Neuronal stem cell (in vitro differentiated cells): Measurements from ENCODE around the gene UBE2F.

Source experiments
- DNase-seq: peaks from one replicate; pipeline ENCODE4 v3.0.0-alpha.2; 2013; ENCODE audit warnings: low spot score
- H2AFZ ChIP-seq: one replicate; pipeline ENCODE4 v1.6.1; 2013; ENCODE audit warnings: mild to moderate bottlenecking, low read length, inconsistent platforms
- H2AK5ac ChIP-seq: 2 replicates; pipeline ENCODE4 v1.6.1; 2013; ENCODE audit warnings: low read depth, mild to moderate bottlenecking, inconsistent platforms, low read length, moderate library complexity, mixed read lengths
- H2BK120ac ChIP-seq: 2 replicates; pipeline ENCODE4 v1.6.1; 2013; ENCODE audit warnings: low read depth, mild to moderate bottlenecking, inconsistent platforms, low read length, moderate library complexity, mixed read lengths
- H2BK12ac ChIP-seq: one replicate; pipeline ENCODE4 v1.6.1; 2013; ENCODE audit warnings: low read length, inconsistent platforms
- H2BK15ac ChIP-seq: 2 replicates; pipeline ENCODE4 v1.6.1; 2013; ENCODE audit warnings: mild to moderate bottlenecking, low read length, inconsistent platforms, mixed read lengths
- H2BK5ac ChIP-seq: one replicate; pipeline ENCODE4 v1.6.1; 2013; ENCODE audit warnings: inconsistent platforms, mild to moderate bottlenecking, low read length, moderate library complexity
- H3K14ac ChIP-seq: one replicate; pipeline ENCODE4 v1.6.1; 2013; ENCODE audit warnings: low read length, inconsistent platforms
- H3K18ac ChIP-seq: 2 replicates; pipeline ENCODE4 v1.6.1; 2013; ENCODE audit warnings: low read length, inconsistent platforms
- H3K23ac ChIP-seq: 2 replicates; pipeline ENCODE4 v1.6.1; 2013; ENCODE audit warnings: low read depth, mild to moderate bottlenecking, mixed read lengths, low read length, inconsistent platforms; ENCODE audit not compliant: poor library complexity
- H3K27ac ChIP-seq: replicated peaks from 3 replicates; pipeline ENCODE4 v1.5.1; 2013; ENCODE audit warnings: low read length, inconsistent platforms
- H3K27me3 ChIP-seq, 3 experiments: 2 replicates each; pipeline ENCODE4 v1.6.1; 2013; ENCODE audit warnings: low read length in 3 of 3, mild to moderate bottlenecking in 2 of 3, inconsistent platforms in 1 of 3, low read depth in 1 of 3, mixed read lengths in 1 of 3, moderate library complexity in 1 of 3; ENCODE audit not compliant: control insufficient read depth in 3 of 3, insufficient read depth in 3 of 3
- H3K36me3 ChIP-seq, 2 donors: replicated peaks in 1 of 2; 2 replicates each; pipeline ENCODE4 v1.6.1; 2013; ENCODE audit warnings: low read length in 2 of 2; ENCODE audit not compliant: control insufficient read depth in 2 of 2, insufficient read depth in 2 of 2
- H3K4ac ChIP-seq: 2 replicates; pipeline ENCODE4 v1.6.1; 2013; ENCODE audit warnings: inconsistent platforms, mild to moderate bottlenecking, low read length, moderate library complexity
- H3K4me1 ChIP-seq, 2 donors: 1 replicate in 1 of 2; 2 replicates in 1 of 2; pipeline ENCODE4 v1.6.1; 2013; ENCODE audit warnings: low read length in 2 of 2, low read depth in 1 of 2; ENCODE audit not compliant: control insufficient read depth in 2 of 2, insufficient read depth in 1 of 2
- H3K4me2 ChIP-seq: one replicate; pipeline ENCODE4 v1.6.1; 2013; ENCODE audit warnings: mild to moderate bottlenecking, low read length, inconsistent platforms; ENCODE audit not compliant: insufficient read depth, poor library complexity, severe bottlenecking
- H3K4me3 ChIP-seq, 2 donors: 2 replicates each; pipeline ENCODE4 v1.5.1; 2013; ENCODE audit warnings: low read length in 2 of 2, mild to moderate bottlenecking in 2 of 2, inconsistent platforms in 1 of 2, moderate library complexity in 1 of 2
- H3K79me1 ChIP-seq: one replicate; pipeline ENCODE4 v1.6.1; 2013; ENCODE audit warnings: low read depth, mild to moderate bottlenecking, inconsistent platforms, low read length, moderate library complexity
- H3K9ac ChIP-seq: one replicate; pipeline ENCODE4 v1.6.1; 2013; ENCODE audit warnings: mild to moderate bottlenecking, low read depth, low read length, inconsistent platforms; ENCODE audit not compliant: poor library complexity
- H3K9me3 ChIP-seq, 2 donors: replicated peaks in 1 of 2; 2 replicates each; pipeline versions ENCODE3 to v1.6.1; 2013; ENCODE audit warnings: low read length in 2 of 2, mild to moderate bottlenecking in 2 of 2, inconsistent platforms in 1 of 2, low read depth in 1 of 2, mixed read lengths in 1 of 2, moderate library complexity in 1 of 2; ENCODE audit not compliant: control insufficient read depth in 2 of 2, insufficient read depth in 1 of 2
- H4K8ac ChIP-seq: one replicate; pipeline ENCODE4 v1.6.1; 2013; ENCODE audit warnings: low read depth, mild to moderate bottlenecking, inconsistent platforms, low read length, moderate library complexity
- H4K91ac ChIP-seq: one replicate; pipeline ENCODE4 v1.6.1; 2013; ENCODE audit warnings: low read length, low read depth, mild to moderate bottlenecking, inconsistent platforms; ENCODE audit not compliant: poor library complexity
- WGBS, 2 donors: extraction: QIAGEN DNeasy Blood & Tissue Kit; methylation state at CpG; one replicate each; pipeline ENCODE4 v1.1.7; 2013; ENCODE audit warnings: missing lambda C conversion rate in 2 of 2, mixed read lengths in 1 of 2; ENCODE audit not compliant: insufficient read length in 2 of 2, insufficient replicate concordance in 1 of 2; ENCODE audit errors: extremely low coverage in 2 of 2; 5-methylcytosine and 5-hydroxymethylcytosine counted together

UBE2F gene

DNA sequence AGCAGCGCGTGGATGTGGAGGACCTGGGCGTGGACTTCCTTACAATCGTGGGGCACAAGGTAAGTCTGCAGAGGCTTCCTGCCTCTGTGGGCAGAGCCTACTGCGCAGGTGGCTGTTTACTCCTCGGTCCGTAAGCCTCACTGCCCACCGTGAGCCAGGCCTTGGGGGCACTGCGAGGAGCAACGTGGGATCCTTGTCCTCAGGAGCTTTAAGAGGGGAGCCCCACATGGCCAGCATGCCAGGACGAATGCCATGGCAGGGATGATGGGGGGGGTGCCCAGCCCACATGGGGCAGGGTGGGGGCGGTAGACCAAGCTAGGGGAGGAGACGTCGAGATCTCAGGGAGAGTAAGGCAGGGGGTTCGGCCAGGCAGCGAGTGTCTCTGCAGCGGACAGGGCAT lies 115.3 kb downstream of the UBE2F start:
- H3K4me1 ChIP-seq = no peaks in the 10 kb centered on the region
- H3K36me3 ChIP-seq = peaks cover 25 to 84% of the 10 kb centered on the region in 2 donors
- no peak for DNase-seq
- H4K91ac ChIP-seq = no peak overlapping the region
- no peak overlapping the region for H3K27ac ChIP-seq
- H4K8ac ChIP-seq = no peak overlapping the region
- no peak overlapping the region for H2BK5ac ChIP-seq
- H3K27me3 ChIP-seq = no peaks in the 10 kb centered on the region
- no peak overlapping the region for H2BK12ac ChIP-seq
- no peak overlapping the region for H3K9ac ChIP-seq
- no peak overlapping the region for H3K4me2 ChIP-seq
- WGBS, 2 donors = no CpG with 5 or more reads among the region's 17 CpGs
- H3K18ac ChIP-seq = no peak overlapping the region
- H3K4me3 ChIP-seq = peak overlapping the region in 1 of 2 donors; percentile 63
- H3K23ac ChIP-seq = no peak overlapping the region
- H3K79me1 ChIP-seq = no peaks in the 10 kb centered on the region
- no peak overlapping the region for H2BK15ac ChIP-seq
- no peak overlapping the region for H3K14ac ChIP-seq
- H2AFZ ChIP-seq = no peak overlapping the region
- no peak overlapping the region for H2BK120ac ChIP-seq
- no peak overlapping the region for H3K4ac ChIP-seq
- no peak overlapping the region for H2AK5ac ChIP-seq
- peaks cover 0 to 7% of the 10 kb centered on the region in 2 donors for H3K9me3 ChIP-seq

GRCh38 chr2:238082827-238083226 lies 116.0 kb downstream of the UBE2F start:
- H3K18ac ChIP-seq = no peak overlapping the region
- H2BK15ac ChIP-seq = no peak overlapping the region
- no peak overlapping the region for H3K27ac ChIP-seq
- DNase-seq = no peak
- no peak overlapping the region for H4K91ac ChIP-seq
- no peak overlapping the region for H2BK5ac ChIP-seq
- no peak overlapping the region for H2AFZ ChIP-seq
- no peaks in the 10 kb centered on the region for H3K79me1 ChIP-seq
- H2BK12ac ChIP-seq = no peak overlapping the region
- no peak overlapping the region for H3K4me2 ChIP-seq
- peaks cover 23 to 77% of the 10 kb centered on the region in 2 donors for H3K36me3 ChIP-seq
- no peak overlapping the region for H3K14ac ChIP-seq
- H3K23ac ChIP-seq = no peak overlapping the region
- H2BK120ac ChIP-seq = no peak overlapping the region
- no peak overlapping the region for H3K9ac ChIP-seq
- no peak overlapping the region for H2AK5ac ChIP-seq
- H3K27me3 ChIP-seq = no peaks in the 10 kb centered on the region
- peaks cover 0 to 4% of the 10 kb centered on the region in 2 donors for H3K9me3 ChIP-seq
- no peak overlapping the region for H3K4ac ChIP-seq
- H4K8ac ChIP-seq = no peak overlapping the region
- H3K4me1 ChIP-seq = no peaks in the 10 kb centered on the region
- WGBS, 2 donors = no CpG with 5 or more reads among the region's 7 CpGs
- no peak overlapping the region for H3K4me3 ChIP-seq

GRCh38 chr2:238083919-238084318 lies 117.1 kb downstream of the UBE2F start:
- H3K4me3 ChIP-seq = no peak overlapping the region
- no peak overlapping the region for H3K9ac ChIP-seq
- H3K4me1 ChIP-seq = no peaks in the 10 kb centered on the region
- H4K8ac ChIP-seq = no peak overlapping the region
- no CpG with 5 or more reads among the region's 5 CpGs for WGBS, 2 donors
- no peak overlapping the region for H4K91ac ChIP-seq
- H3K79me1 ChIP-seq = no peaks in the 10 kb centered on the region
- H2AFZ ChIP-seq = no peak overlapping the region
- no peak overlapping the region for H3K4me2 ChIP-seq
- no peak overlapping the region for H3K14ac ChIP-seq
- H2BK5ac ChIP-seq = no peak overlapping the region
- no peak overlapping the region for H2BK15ac ChIP-seq
- peaks cover 25 to 71% of the 10 kb centered on the region in 2 donors for H3K36me3 ChIP-seq
- no peak overlapping the region for H2AK5ac ChIP-seq
- H3K27ac ChIP-seq = no peak overlapping the region
- H2BK120ac ChIP-seq = no peak overlapping the region
- H3K9me3 ChIP-seq = peaks cover 0 to 4% of the 10 kb centered on the region in 2 donors
- no peak overlapping the region for H3K18ac ChIP-seq
- H2BK12ac ChIP-seq = no peak overlapping the region
- H3K27me3 ChIP-seq = no peaks in the 10 kb centered on the region
- no peak overlapping the region for H3K23ac ChIP-seq
- no peak overlapping the region for H3K4ac ChIP-seq
- DNase-seq = no peak

GRCh38 chr2:238084761-238085160 lies 117.9 kb downstream of the UBE2F start:
- Histone ChIP-seq H4K91ac (no peak overlapping the region), H2BK15ac (no peak overlapping the region), H3K4me3 (no peak overlapping the region), H3K18ac (no peak overlapping the region), H2BK12ac (no peak overlapping the region), H2BK5ac (no peak overlapping the region), H3K27me3 (no peaks in the 10 kb centered on the region), H3K4ac (no peak overlapping the region), H3K14ac (no peak overlapping the region), H3K79me1 (no peaks in the 10 kb centered on the region), H2BK120ac (no peak overlapping the region), H3K4me2 (no peak overlapping the region), H3K23ac (no peak overlapping the region), H2AK5ac (no peak overlapping the region), H3K27ac (no peak overlapping the region), H3K9me3 (peaks cover 0 to 3% of the 10 kb centered on the region in 2 donors), H3K36me3 (peaks cover 25 to 62% of the 10 kb centered on the region in 2 donors), H3K9ac (no peak overlapping the region), H2AFZ (no peak overlapping the region), H4K8ac (no peak overlapping the region), H3K4me1 (no peaks in the 10 kb centered on the region)
- no CpG with 5 or more reads among the region's 7 CpGs for WGBS, 2 donors
- no peak for DNase-seq
